ENCODE data around the gene P4HTM.

Gene P4HTM

GRCh38 chr3:49053543-49053942 is 63.5 kb downstream of the P4HTM start:
- H3K36me3 ChIP-seq (ENCODE audit: insufficient read depth, low read length), result peaks cover 38% of the 10 kb centered on the region
- H3K4me3 ChIP-seq (ENCODE audit: low read depth, low read length), result no peak overlapping the region
- H2AFZ ChIP-seq (ENCODE audit: low read length, unreplicated experiment), result no peak overlapping the region
- H3K27me3 ChIP-seq (ENCODE audit: insufficient read depth, low read length), result no peaks in the 10 kb centered on the region
- peaks cover 17% of the 10 kb centered on the region for H3K4me1 ChIP-seq (ENCODE audit: control insufficient read depth, insufficient read depth, low read length, unreplicated experiment)
- H3K27ac ChIP-seq (ENCODE audit: low read depth, low read length), result no peak overlapping the region
- peaks cover 16% of the 10 kb centered on the region for H3K79me2 ChIP-seq (ENCODE audit: control insufficient read depth, insufficient read depth, low read length, unreplicated experiment)

GRCh38 chr3:49054344-49054862 is 64.4 kb downstream of the P4HTM start:
- H3K27ac ChIP-seq (ENCODE audit: low read depth, low read length), result no peak overlapping the region
- no peaks in the 10 kb centered on the region for H3K27me3 ChIP-seq (ENCODE audit: insufficient read depth, low read length)
- peaks cover 14% of the 10 kb centered on the region for H3K79me2 ChIP-seq (ENCODE audit: control insufficient read depth, insufficient read depth, low read length, unreplicated experiment)
- peaks cover 38% of the 10 kb centered on the region for H3K36me3 ChIP-seq (ENCODE audit: insufficient read depth, low read length)
- H3K4me1 ChIP-seq (ENCODE audit: control insufficient read depth, insufficient read depth, low read length, unreplicated experiment), result peaks cover 17% of the 10 kb centered on the region
- no peak overlapping the region for H3K4me3 ChIP-seq (ENCODE audit: low read depth, low read length)
- H2AFZ ChIP-seq (ENCODE audit: low read length, unreplicated experiment), result no peak overlapping the region
